Measurements from ENCODE around the gene DHX32.

DHX32 gene

GRCh38 chr10:125849448-125849847 is 31.6 kb downstream of the DHX32 start:
- no peak for TF ChIP-seq CTCF (IDR thresholded peaks at IDR 0.05; ENCODE audit: extremely low read depth, missing control alignments)
- no peak for DNase-seq (ENCODE audit: low spot score)

- TF ChIP-seq CTCF (IDR thresholded peaks at IDR 0.05; ENCODE audit: extremely low read depth, missing control alignments) = no peak
- no peak for DNase-seq (ENCODE audit: low spot score)
Observed at GRCh38 chr10:125848857-125849256, 32.2 kb downstream of the DHX32 start.

- no peak for DNase-seq (ENCODE audit: low spot score)
- TF ChIP-seq CTCF (IDR thresholded peaks at IDR 0.05; ENCODE audit: extremely low read depth, missing control alignments) = no peak
Observed at GRCh38 chr10:125848371-125848770, 32.7 kb downstream of the DHX32 start.

- no peak for TF ChIP-seq CTCF (IDR thresholded peaks at IDR 0.05; ENCODE audit: extremely low read depth, missing control alignments)
- DNase-seq (ENCODE audit: low spot score) = no peak
Observed at GRCh38 chr10:125846894-125847293, 34.2 kb downstream of the DHX32 start.

GRCh38 chr10:125845617-125846016 is 35.5 kb downstream of the DHX32 start:
- no peak for DNase-seq (ENCODE audit: low spot score)
- no peak for TF ChIP-seq CTCF (IDR thresholded peaks at IDR 0.05; ENCODE audit: extremely low read depth, missing control alignments)

- DNase-seq (ENCODE audit: low spot score) = no peak
- TF ChIP-seq CTCF (IDR thresholded peaks at IDR 0.05; ENCODE audit: extremely low read depth, missing control alignments) = no peak
Observed at GRCh38 chr10:125844751-125845221, 36.3 kb downstream of the DHX32 start.

- DNase-seq (ENCODE audit: low spot score) = no peak
- TF ChIP-seq CTCF (IDR thresholded peaks at IDR 0.05; ENCODE audit: extremely low read depth, missing control alignments) = no peak
Observed at GRCh38 chr10:125843603-125844329, 37.3 kb downstream of the DHX32 start.

All from GM20000 (cell line).